DND-41 (cell line): Measurements from ENCODE around the gene HNRNPU.
A peak's percentile ranks its signal among the peaks of the same experiment; 100 is the strongest.

Experiments used
- ATAC-seq: fragments of 200-7000 bp; cut with Tn5 transposase; 3 replicates; pipeline ENCODE4 v1.9.1; 2021; ENCODE audit warnings: low read depth; ENCODE audit not compliant: insufficient read depth
- DNase-seq: peaks from one replicate; pipeline ENCODE4 v3.0.0-alpha.2; 2020
- H2AFZ ChIP-seq: 2 replicates; pipeline ENCODE4 v1.6.0; 2012; ENCODE audit warnings: low read depth, low read length
- H3K27ac ChIP-seq: 2 replicates; pipeline ENCODE4 v1.5.1; 2012; ENCODE audit warnings: low read length, inconsistent platforms
- H3K27me3 ChIP-seq: fragments of 200-600 bp; sonication (generic); 2 replicates; pipeline ENCODE4 v1.6.0; 2012; ENCODE audit warnings: low read length, mild to moderate bottlenecking, inconsistent platforms; ENCODE audit not compliant: insufficient read depth, poor library complexity
- H3K36me3 ChIP-seq: 2 replicates; pipeline ENCODE4 v1.5.1; 2012; ENCODE audit warnings: low read length, inconsistent platforms; ENCODE audit not compliant: insufficient read depth
- H3K4me1 ChIP-seq: 2 replicates; pipeline ENCODE4 v1.5.1; 2012; ENCODE audit warnings: mild to moderate bottlenecking, low read length; ENCODE audit not compliant: insufficient read depth
- H3K4me2 ChIP-seq: 2 replicates; pipeline ENCODE4 v1.6.0; 2012; ENCODE audit warnings: mild to moderate bottlenecking, moderate library complexity, low read length, inconsistent platforms; ENCODE audit not compliant: insufficient read depth
- H3K4me3 ChIP-seq, 2 experiments: fragments of 200-600 bp in 1 of 2; shearing (Covaris generic) in 1 of 2; 2 replicates each; pipeline ENCODE4 v1.5.1; 2012 to 2016; ENCODE audit warnings: inconsistent platforms in 2 of 2, low read length in 2 of 2, mild to moderate bottlenecking in 2 of 2, low read depth in 1 of 2, moderate library complexity in 1 of 2
- H3K79me2 ChIP-seq: 2 replicates; pipeline ENCODE4 v1.6.0; 2012; ENCODE audit warnings: low read length, inconsistent platforms; ENCODE audit not compliant: insufficient read depth
- H3K9ac ChIP-seq: 2 replicates; pipeline ENCODE4 v1.6.0; 2012; ENCODE audit warnings: low read depth, mild to moderate bottlenecking, inconsistent platforms, low read length, moderate library complexity
- H3K9me3 ChIP-seq: 2 replicates; pipeline ENCODE4 v1.5.1; 2012; ENCODE audit warnings: low read length, moderate library complexity, mild to moderate bottlenecking, inconsistent platforms; ENCODE audit not compliant: insufficient read depth, severe bottlenecking
- H4K20me1 ChIP-seq: 2 replicates; pipeline ENCODE4 v1.6.0; 2012; ENCODE audit warnings: low read length; ENCODE audit not compliant: insufficient read depth
- CTCF ChIP-seq: IDR thresholded peaks from 2 replicates; pipeline ENCODE4 v1.5.1; 2012; ENCODE audit warnings: borderline replicate concordance, low read length, moderate library complexity, mild to moderate bottlenecking; ENCODE audit not compliant: poor library complexity, severe bottlenecking; ENCODE audit errors: extremely low read depth
- EZH2 ChIP-seq: IDR thresholded peaks from 3 replicates; pipeline ENCODE4 v1.6.1; 2012; ENCODE audit warnings: borderline replicate concordance, low read depth, mild to moderate bottlenecking, moderate library complexity, low read length, inconsistent platforms; ENCODE audit not compliant: severe bottlenecking

Gene HNRNPU

GRCh38 chr1:244869364-244869827 is 5.1 kb upstream of the HNRNPU start:
- no peak overlapping the region for H2AFZ ChIP-seq

GRCh38 chr1:244868484-244869363 is 4.4 kb upstream of the HNRNPU start:
- Histone ChIP-seq H3K4me3 (no peak overlapping the region), H3K9ac (no peak overlapping the region), H3K4me1 (peaks cover 19% of the 10 kb centered on the region), H3K36me3 (peaks cover 4% of the 10 kb centered on the region; the same call in 1 of the 2 replicates), H4K20me1 (no peaks in the 10 kb centered on the region), H3K79me2 (peaks cover 22% of the 10 kb centered on the region), H3K9me3 (no peaks in the 10 kb centered on the region), H2AFZ (0 out of 2 replicates have a peak overlapping the region, but pooled peaks have one; percentile 37), H3K27ac (no peak overlapping the region), H3K4me2 (no peak overlapping the region), H3K27me3 (no peaks in the 10 kb centered on the region)
- ATAC-seq (no peak), DNase-seq (no peak)
- TF ChIP-seq CTCF, result no peak
- no peak for TF ChIP-seq EZH2

More at GRCh38 chr1:244869364-244869827, 5.1 kb upstream of the HNRNPU start:
- Histone ChIP-seq H3K4me3 (no peak overlapping the region), H4K20me1 (no peaks in the 10 kb centered on the region), H3K36me3 (no peaks in the 10 kb centered on the region), H3K9ac (no peak overlapping the region), H3K27ac (no peak overlapping the region), H3K79me2 (peaks cover 16% of the 10 kb centered on the region), H3K27me3 (no peaks in the 10 kb centered on the region), H3K9me3 (no peaks in the 10 kb centered on the region), H3K4me1 (peaks cover 19% of the 10 kb centered on the region), H3K4me2 (no peak overlapping the region)
- ATAC-seq (no peak), DNase-seq (no peak)
- TF ChIP-seq CTCF, result no peak

GRCh38 chr1:244866355-244866754 is 2.0 kb upstream of the HNRNPU start:
- no peak for DNase-seq
- H2AFZ ChIP-seq, result peak overlapping the region; percentile 55; the same call in 1 of the 2 replicates
- H3K4me1 ChIP-seq, result peaks cover 26% of the 10 kb centered on the region
- TF ChIP-seq CTCF (no peak), EZH2 (no peak)
- H3K9me3 ChIP-seq, result no peaks in the 10 kb centered on the region
- peaks cover 15% of the 10 kb centered on the region for H4K20me1 ChIP-seq
- H3K36me3 ChIP-seq, result peaks cover 23% of the 10 kb centered on the region
- peak overlapping the region; percentile 79 for H3K4me2 ChIP-seq
- peak overlapping the region; percentile 48; the same call in 1 of the 2 replicates for H3K27ac ChIP-seq
- H3K4me3 ChIP-seq, result no peak overlapping the region
- peaks cover 43% of the 10 kb centered on the region for H3K79me2 ChIP-seq
- no peak for ATAC-seq
- H3K9ac ChIP-seq, result 0 out of 2 replicates have a peak overlapping the region, but pooled peaks have one; percentile 96
- no peaks in the 10 kb centered on the region for H3K27me3 ChIP-seq
